Stimulated activated CD4-positive, alpha-beta T cell treated with anti-CD3 and anti-CD28 coated beads, TNF-alpha, amount 100 ng/mL, for 4 hours (primary cell): ENCODE data around the gene FXYD4.

Source experiments
- DNase-seq, 3 experiments: peaks; one replicate each; pipeline ENCODE4 v3.0.0-alpha.2; 2020; ENCODE audit warnings: low read depth in 3 of 3

The FXYD4 gene

DNA sequence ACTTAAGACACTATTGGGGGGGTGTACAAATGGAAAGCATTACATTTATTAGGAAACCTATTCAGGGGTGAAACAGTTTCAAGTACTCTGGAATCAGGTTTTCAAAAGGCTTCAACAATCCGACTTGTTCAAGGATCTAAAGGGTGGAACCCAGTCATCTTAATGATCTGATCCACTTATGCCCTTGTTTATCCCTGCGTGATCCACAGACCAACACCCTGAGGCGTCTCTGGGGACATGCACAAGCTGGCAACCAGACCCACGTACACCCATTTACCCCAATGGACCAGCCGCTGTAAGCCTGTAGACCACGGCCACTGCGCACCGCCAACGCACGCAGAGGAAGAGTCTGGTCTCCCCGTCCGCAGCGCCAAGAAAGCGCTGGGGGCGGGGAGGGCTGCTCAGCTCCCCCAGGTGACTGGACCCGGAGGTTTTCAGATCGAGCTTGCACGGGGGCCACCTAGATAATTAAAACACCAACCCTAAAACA is 24.2 kb downstream of the FXYD4 start:
- DNase-seq, result no peak

DNA sequence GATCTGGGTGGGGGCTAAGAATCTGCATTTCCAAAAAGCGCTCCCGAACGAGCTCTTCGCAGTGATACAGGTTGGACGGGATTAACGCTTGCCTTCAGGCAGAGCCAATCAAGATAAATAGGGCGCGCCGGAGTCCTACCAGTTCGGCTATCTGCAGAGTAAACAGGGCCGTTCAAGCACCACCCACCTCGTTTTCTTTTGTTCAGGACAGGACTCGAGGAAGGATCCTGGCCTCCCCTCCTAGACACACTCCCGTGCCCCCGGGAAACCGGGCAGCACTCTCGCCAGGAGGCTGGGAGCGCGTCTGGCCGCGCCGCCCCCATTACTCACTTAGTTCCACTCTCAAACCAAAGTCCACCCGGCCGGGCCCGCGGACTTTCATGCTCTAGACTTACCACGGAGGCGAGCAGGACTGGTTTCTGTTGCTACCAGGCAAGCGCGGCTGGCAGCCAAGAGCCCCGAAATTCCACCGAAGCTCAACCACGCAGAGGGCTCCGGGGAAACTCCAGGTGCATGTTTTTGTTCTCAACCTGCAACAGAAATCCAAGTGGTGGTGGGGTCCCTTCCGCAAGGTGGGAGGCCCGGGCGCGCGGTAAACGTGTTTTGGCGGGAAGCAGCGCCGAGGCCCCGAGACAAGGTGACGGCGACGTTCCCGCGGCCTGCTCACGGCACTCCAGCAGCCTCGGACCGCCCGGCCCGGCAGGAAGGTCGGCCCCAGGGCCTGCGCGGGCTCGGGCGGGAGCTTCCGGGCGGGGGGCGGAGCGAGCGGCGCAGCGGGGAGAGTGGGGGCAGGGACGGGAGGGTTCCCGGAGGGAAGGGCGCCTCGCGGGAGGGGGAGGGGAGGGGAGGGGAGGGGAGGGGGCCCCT is 24.9 kb downstream of the FXYD4 start:
- DNase-seq, result peak; percentile 35 to 60 (median 39)

DNA sequence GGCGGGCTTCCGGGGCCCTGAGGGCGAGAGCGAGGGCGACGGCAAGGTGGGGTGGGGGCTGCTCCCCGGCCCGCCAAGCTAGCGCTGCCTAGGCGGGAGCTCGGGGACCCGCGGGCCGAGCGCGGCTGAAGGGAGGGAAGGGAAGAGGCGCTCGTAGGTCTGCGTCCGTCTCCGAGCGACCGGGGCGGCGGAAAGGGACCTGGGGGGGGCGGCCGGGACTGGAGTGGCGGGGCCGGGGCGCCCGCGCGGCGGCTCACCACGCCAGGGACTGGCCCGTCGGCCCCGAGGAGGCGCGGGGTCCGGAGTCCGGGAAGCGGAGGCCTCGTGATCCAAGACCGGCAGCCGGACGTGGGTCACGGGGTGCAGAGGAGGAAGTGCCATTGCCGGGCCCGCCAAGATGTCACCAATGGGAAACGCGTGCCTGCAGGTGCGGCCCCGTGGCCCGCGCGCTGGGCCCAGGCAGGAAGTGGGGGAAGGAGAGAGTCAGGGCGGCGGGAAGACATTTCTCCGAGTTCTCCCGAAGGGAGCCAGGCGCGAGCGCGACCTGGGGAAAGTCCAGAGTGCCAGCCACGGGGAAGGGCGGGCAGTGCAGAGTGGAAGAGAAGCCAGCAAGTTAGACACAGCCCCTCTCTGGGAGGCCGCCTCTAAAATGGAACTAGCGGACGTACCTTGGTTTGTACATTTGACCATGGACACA is 25.6 kb downstream of the FXYD4 start:
- peak; percentile 39 to 63 (median 42) for DNase-seq

DNA sequence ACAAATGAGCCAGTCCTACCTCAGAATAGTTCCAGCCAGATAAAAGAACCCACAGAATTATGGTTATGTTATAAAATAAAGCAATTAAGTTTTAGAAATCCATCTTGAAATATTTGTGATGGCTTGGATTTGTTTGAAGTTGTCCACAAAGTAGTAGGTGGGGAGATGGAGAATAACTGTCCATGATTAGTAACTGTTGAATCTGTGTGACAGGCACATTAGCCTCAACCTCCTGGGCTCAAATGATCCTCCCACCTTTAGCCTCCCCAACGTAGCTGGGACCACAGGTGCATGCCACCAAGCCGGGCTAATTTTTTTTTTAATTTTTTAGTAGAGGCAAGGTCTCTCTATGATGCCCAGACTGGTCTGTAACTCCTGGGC is 27.5 kb downstream of the FXYD4 start:
- DNase-seq, result no peak

DNA sequence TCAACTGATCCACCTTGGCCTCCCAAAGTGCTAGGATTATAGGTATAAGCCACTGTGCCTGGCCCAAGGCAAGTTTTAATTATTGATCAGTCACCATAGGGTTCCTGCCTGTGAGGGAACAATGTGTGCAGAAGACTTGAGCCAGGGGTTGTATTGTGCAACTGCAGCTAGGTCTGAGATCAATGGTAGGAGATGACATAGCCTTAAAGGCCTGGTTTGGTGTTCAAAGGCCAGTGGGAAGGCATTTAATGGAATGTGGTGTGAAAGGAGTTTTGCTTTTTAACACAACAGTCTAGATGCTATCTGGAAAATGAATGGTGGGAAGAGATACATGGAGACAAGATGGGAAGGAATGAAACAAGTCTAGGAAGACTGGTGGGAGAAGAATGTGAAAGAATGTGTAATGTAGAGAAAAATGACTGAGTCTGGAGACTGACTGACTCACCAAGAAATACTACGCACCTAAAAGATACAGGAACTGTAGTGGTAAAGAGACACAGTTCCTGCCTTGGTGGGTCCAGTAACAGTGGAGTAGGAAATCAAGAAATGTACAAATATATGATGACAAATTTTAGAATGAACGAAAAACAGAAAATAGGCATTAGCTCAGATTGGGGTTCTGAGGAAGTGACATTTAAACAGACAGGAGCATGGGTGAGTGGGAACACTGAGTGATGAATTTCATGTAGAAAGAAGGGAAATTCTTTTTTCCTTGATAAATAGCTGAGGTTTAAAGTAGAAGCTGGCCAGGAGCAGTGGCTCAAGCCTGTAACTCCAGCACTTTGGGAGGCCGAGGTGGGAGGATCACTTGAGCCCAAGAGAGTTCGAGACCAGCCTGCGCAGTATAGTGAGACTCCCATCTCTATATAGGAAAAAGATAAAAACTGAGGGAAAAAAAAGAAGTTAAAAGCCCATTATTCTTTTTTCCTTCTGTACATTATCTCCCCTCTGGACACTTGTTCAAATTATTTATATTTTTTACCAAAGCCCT is 28.2 kb downstream of the FXYD4 start:
- no peak for DNase-seq

DNA sequence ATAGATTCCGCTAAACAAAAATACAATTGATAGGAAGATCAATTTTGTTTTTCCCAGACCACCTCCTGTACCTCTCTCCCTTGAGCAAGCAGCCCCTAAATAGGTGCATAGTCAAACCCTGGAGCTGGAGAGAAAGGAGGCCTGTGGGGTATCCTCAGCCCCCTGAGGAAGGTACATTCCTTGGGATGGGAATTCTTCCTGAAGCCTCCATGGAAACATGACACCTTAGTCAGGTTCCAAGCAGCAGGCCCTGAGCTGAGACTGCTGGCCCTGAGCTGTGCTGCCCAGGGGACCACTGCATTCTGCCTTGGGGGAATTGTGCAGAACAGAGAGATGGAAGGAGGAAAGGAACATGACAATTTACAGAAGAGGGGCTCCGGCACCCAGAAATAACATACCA is 30.2 kb downstream of the FXYD4 start:
- DNase-seq, result no peak

DNA sequence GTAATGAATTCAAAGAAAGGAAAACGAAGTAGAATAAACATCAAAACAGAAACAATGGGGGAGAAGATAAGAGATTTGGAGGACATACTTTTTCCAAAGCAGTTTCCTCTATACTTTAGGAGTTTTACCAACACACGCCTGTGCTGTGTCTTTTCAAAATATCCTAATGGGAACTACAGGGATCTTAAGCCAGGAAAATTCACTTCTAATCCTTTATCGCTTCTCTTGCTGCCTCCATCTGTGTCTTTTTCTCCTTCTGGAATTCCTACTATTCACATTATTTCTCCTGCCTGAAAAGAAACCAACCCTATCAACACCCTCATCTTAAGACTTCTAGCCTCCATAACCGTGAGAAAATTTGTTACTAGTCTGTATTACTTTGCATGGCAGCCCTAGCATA is 30.7 kb downstream of the FXYD4 start:
- DNase-seq, result no peak

DNA sequence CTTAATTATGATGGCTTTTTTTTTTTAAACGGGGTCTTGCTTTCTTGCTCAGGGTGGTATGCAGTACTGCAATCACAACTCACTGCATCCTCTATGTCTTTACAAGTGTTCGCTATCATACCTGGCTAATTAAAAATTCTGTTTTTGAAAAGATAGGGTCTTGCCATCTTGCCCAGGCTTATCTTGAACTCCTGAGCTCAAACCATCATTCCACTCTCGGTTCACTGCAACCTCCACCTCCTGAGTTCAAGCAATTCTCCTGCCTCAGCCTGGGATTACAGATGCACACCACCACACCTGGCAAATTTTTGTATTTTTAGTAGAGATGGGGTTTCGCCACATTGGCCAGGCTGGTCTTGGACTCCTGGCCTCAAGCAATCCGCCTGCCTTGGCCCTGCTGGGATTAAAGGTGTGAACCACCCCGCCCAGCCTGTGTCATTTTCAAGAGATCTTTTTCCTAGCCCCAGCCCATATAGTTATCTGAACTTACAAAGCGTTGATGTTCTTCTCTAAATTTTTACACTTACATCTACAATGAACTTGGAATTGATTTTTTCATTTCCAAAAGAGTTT is 31.5 kb downstream of the FXYD4 start:
- no peak for DNase-seq

DNA sequence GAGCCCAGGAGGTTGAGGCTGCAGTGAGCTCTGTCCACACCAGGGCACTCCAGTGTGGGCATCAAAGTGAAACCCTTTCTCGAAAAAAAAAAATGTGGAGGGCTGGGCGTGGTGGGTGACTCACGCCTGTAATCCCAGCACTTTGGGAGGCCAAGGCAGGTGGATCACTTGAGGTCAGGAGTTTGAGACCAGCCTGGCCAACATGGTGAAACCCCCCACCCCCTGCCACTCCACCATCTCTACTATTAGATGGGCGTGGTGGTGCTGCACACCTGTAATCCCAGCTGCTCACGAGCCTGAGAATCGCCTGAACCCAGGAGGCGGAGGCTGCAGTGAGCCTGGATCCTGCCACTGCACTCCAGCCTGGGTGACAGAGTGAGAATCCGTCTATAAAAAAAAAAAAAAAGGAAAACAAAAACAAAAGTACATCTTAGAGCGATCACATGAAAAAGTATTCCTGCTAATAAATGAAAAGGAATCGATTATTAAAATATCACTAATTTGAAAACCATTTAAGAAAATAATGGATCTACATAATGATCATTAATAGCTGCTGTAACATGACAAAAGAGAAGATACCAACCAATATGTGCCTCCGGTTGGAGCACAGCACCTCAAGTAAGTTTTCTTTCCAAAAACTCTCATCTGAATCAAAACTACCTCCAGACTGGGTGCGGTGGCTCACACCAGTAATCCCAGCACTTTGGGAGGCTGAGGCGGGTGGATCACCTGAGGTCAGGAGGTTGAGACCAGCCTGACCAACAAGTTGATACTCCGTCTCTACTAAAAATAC is 32.7 kb downstream of the FXYD4 start:
- DNase-seq, result no peak

DNA sequence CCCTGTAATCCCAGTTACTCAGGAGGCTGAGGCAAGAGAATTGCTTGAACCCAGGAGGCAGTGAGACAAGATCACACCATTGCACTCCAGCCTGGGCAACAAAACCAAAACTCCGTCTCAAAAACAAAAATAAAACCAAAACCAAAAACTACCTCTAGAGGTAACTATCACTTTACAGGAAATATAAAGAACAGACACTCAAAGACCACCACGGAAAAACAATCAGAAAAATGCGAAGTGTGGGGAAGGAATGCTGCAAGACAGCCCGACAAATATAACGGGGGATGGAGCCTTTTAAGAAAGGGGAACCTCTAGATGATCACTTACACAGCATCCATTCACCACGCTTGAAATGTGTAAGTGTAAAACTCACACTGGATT is 33.3 kb downstream of the FXYD4 start:
- no peak for DNase-seq

DNA sequence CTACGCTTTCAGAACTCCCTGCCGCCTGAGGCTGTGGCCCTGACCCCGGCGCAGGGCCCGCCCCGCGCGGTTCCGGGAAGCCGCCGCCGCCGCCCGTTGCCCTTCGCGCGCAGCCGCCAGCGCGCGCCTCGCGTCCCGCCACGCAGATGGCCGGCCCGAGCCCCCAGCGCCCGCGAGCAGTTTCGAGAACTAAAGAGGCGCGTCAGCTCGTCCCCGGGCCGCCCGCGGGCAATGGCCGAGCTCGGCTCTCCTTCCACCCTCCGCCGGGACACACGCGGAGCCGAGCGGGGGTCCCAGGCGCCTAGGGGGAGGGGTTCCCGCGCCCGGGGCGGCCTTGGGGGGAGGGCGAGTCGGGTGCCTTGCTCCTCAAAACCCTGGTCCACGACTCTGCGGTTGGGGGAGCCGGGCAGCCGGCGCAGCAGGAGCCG is 35.7 kb downstream of the FXYD4 start:
- peak; percentile 23 to 39 (median 26) for DNase-seq

DNA sequence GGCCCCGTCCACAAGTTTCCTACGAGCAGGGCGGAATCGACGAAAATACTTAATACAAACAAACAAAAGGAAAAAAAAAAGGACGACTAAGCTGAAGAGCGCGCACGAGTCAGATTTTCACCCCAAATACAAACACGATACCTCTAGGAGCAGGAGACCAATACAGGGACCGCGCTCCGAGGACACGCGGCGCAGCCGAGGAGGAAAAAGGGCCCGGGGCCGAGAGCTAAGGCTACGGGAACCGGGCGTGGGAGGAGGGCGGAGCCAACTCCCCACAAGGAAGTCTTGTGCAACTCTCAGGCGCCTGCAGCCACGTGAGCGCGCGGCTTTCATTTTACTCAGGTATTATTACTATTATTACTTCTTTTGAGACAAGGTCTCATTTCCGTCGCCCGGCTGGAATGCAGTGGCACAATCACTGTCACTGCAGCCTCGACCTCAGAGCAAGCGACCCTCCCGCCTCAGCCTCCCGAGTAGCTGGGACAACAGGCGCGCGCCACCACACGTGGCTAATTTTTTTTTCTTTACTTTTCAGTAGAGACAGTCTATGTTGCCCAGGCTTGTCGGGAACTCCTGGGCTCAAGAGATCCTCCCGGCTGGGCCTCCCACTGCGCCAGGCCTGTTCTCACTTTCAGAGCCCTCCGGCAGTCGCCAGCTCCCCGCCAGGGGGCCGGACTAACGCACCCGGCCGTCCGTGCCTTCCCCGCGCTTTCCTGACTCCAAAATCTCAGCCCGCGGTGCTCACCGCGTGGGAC is 36.3 kb downstream of the FXYD4 start:
- peak; percentile 80 to 83 (median 82) for DNase-seq

DNA sequence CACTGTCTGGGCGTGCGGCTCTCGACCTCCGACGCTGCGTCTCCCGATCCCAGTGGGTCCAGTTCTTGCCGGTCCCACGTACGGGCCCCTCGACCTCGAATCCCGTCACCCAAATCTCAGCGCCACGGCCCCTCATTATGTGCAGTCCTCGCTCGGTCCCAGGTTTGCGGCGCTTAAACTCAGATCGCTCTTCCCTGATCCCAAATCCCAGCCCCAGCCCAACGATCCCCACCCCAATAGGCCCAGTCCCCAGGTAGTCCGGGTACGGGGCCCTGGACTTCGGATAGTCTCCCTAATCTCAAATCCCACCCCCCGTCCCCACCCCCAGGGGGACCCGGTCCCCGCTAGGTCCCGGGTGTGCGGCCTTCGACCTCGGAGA is 36.9 kb downstream of the FXYD4 start:
- DNase-seq, result peak in 1 of 3 experiments; percentile 29

DNA sequence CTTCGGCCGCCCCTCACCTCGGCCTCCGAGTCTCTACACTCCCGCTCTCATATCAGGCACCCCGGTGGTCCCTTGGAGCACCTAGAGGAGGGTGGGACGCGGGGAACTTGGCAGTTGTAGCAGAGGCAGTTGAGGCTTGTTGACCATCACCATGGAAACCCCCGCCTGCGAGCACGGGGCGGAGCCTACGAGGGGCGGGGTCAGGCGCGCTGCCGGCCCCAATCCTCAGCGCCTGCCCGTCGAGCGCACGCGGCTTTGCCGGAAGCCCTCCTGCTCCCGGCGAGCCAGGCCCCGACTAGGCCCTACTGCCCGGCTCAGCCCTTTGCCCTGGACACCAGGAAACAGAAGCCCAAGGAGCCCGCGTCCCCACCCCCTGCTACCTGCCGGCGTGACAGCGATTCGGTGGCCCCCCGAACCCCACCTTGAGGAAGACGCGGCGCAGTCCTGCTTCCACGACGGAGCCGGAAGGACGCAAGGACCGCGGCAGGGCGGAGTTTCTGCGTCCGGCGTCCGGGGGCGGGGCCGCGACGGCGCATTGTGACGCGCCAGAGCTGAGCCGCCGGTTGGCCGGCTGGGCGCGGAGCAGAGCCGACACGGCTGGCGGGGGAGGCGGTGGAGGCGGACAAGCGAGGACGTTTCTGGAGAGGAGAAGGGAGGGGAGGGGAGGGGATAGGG is 37.4 kb downstream of the FXYD4 start, which contains the start of gene HNRNPF:
Gene HNRNPF (minus strand): TSS at position 477 of the 675 bp plus-strand sequence. CDS start 21,302 bp downstream, outside the sequence.
- peak; percentile 88 to 93 (median 92) for DNase-seq

DNA sequence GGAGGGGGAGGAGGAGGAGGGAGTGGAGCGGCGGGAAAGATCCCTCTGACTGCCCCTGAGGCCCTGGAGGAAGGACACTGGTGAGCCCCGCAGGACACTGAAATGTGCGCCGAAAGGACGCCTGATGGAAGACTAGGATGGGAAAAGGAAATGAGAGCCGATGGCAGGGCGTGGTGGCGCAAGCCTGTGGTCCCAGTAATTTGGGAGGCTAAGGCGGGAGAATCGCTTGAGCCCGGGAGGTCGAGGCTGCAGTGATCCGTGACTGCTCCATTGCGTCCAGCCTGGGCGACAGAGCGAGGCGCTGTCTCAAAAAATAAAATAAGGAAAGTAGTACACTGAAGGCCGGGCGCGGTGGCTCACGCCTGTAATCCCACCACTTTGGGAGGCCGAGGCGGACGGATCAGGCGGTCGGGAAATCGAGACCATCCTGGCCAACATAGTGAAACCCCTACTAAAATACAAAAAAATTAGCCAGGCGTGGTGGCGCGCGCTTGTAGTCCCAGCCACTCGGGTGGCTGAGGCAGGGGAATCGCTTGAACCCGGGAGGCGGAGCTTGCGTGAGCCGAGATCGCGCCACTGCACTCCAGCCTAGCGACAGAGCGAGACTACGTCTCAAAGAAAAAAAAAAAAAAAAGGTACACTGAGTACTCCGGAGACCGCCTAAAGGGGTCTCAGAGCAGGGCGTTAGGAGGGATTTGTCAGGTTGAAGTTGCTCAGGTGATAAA is 38.1 kb downstream of the FXYD4 start:
- peak; percentile 50 to 51 (median 50) for DNase-seq

DNA sequence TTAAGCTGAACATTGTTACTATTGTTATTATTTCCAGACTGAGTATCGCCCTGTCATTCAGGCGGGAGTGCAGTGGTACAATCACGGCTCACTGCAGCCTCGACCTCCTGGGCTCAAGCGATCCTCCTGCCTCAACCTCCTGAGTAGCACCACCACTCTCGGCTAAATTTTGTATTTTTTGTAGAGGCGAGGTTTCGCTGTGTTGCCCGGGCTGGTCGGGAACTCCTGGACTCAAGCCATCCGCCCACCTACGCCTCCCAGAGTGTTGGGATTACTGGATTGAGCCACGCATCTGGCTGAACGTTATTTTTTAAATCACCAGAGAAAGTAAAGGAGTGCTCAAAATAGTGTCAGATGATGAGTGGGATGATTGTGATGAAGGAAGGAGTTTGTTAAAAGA is 38.9 kb downstream of the FXYD4 start:
- no peak for DNase-seq

DNA sequence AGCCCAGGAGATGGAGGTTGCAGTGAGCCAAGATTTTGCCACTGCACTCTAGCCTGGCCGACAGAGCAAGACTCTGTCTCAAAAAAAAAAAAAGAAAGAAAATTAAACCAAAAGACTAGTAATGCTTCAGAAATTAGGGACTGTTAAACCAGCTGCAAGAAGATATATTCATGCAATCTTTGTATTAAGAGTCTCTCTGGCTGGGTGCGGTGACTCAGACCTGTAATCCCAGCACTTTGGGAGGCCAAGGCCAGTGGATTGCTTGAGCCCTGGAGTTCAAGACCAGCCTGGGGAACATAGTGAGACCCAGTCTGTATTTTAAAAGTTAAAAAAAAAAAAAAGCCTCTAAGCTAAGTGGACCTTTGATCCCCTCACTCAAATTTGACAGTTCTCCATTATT is 40.1 kb downstream of the FXYD4 start:
- DNase-seq, result no peak

DNA sequence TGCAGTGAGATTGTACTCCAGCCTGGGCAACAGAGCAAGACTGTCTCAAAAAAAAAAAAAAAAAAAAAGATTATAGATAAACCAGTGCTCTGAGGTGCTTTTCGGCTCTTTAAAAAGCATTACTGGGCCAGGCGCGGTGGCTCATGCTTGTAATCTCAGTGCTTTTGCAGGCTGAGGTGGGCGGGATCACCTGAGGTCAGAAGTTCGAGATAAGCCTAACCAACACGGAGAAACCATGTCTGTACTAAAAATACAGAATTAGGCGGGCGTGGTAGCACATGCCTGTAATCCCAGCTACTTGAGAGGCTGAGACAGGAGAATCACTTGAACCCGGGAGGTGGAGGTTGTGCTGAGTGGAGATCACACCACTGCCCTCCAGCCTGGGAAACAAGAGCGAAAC is 44.1 kb downstream of the FXYD4 start:
- no peak for DNase-seq
